NCI-H460 (cell line): ENCODE data around the gene NAPEPLD. TPM values are rescaled to one million over a fixed set of nuclear protein-coding genes. Genes with fewer than 3 reads are reported as not detected.
"Not testable (repeated sequence)": the region's sequence is repeated elsewhere in the genome, so short reads cannot be mapped to it uniquely, and the experiment has no call there.

ENCODE experiments used
- DNase-seq: peaks from one replicate; pipeline ENCODE4 v3.0.0-alpha.2; 2016; ENCODE audit warnings: low read depth; ENCODE audit errors: extremely low read depth
- total RNA-seq: library from RNA; depleted of rRNA; stranded (reverse); fragments of >200 nt; shearing (Covaris generic); gene quantifications from 2 replicates; pipeline ENCODE4 v1.2.3, GENCODE V29; 2014; rRNA removed

Gene NAPEPLD
- total RNA-seq, 1 experiment from 2014 or later, result 5.5 TPM

- no peak for DNase-seq
Observed at GRCh38 chr7:103073989-103074518, 74.8 kb downstream of the NAPEPLD start.

GRCh38 chr7:103071000-103071399 lies 77.9 kb downstream of the NAPEPLD start:
- DNase-seq, result no peak

- no peak for DNase-seq
Observed at GRCh38 chr7:103068414-103069403, 80.2 kb downstream of the NAPEPLD start.

- DNase-seq, result peak; percentile 31
Observed at GRCh38 chr7:103065667-103066066, 83.2 kb downstream of the NAPEPLD start.

GRCh38 chr7:103063895-103064294 lies 85.0 kb downstream of the NAPEPLD start:
- no peak for DNase-seq

GRCh38 chr7:103059471-103059870 lies 89.4 kb downstream of the NAPEPLD start:
- no peak for DNase-seq

- no peak for DNase-seq
Observed at GRCh38 chr7:103058122-103058521, 90.8 kb downstream of the NAPEPLD start.

GRCh38 chr7:103056006-103056405 lies 92.9 kb downstream of the NAPEPLD start:
- DNase-seq, result not testable (repeated sequence)

GRCh38 chr7:103051519-103051918 lies 97.4 kb downstream of the NAPEPLD start:
- DNase-seq, result no peak

Other genes starting within 250 kb of the NAPEPLD start
- 0.30 TPM in 1 of 2 replicates, not detected in the other for gene LRRC17, start 236.1 kb downstream of the NAPEPLD start, total RNA-seq
- 38.7 and 40.6 TPM in 2 replicates for gene FBXL13, start 74.3 kb downstream of the NAPEPLD start, total RNA-seq
- gene ARMC10, start 74.0 kb downstream of the NAPEPLD start, total RNA-seq, result 64.6 and 73.8 TPM in 2 replicates
- gene PMPCB, start 148.3 kb upstream of the NAPEPLD start, total RNA-seq, result 85.4 and 105 TPM in 2 replicates
- gene DNAJC2, start 195.7 kb upstream of the NAPEPLD start, total RNA-seq, result 29.4 and 39.1 TPM in 2 replicates
- gene PSMC2, start 198.5 kb upstream of the NAPEPLD start, total RNA-seq, result 190 and 244 TPM in 2 replicates